K562 (cell line): ENCODE results near the gene PCSK5. TPM values are rescaled to one million over a fixed set of nuclear protein-coding genes. Genes with fewer than 3 reads are reported as not detected.

Experiments
- ATAC-seq: fragments of 200-7000 bp; cut with Tn5 transposase; 3 replicates; pipeline ENCODE4 v1.9.1; 2020; ENCODE audit warnings: moderate library complexity
- BruUV-seq: library from RNA; stranded (reverse); fragments of 400-500 nt; replicated peaks from 2 replicates; lab custom pipeline; 2021; lab: Mats Ljungman, UMichigan
- CTCF ChIA-PET: fragments of 300-600 bp; formaldehyde crosslinking; extraction: SDS; loops from one replicate; lab custom pipeline; 2021; ENCODE audit warnings: low intra/inter-chr PET ratio; lab: Yijun Ruan, JAX
- POLR2A ChIA-PET: fragments of 300-600, 350-650 bp; sonication (Branson Sonifier 250); formaldehyde crosslinking; extraction: SDS; loops from one replicate; lab custom pipeline; 2021; ENCODE audit warnings: antibody characterized with exemption, inconsistent platforms; lab: Yijun Ruan, JAX
- DNase-seq, 4 experiments: peaks; one replicate each; pipeline versions ENCODE4 v3.0.0 to v3.0.0-alpha.2; 2011 to 2018; ENCODE audit warnings: low spot score in 3 of 4, mixed read lengths in 3 of 4; ENCODE audit errors: extremely low read depth in 1 of 4
- FAIRE-seq: peaks from 2 replicates; lab custom pipeline; 2011; peaks lifted over from hg19 to GRCh38; lab: Jason Lieb, UNC
- H2AFZ ChIP-seq: 2 replicates; pipeline ENCODE4 v1.6.0; 2011; ENCODE audit warnings: low read depth, low read length, control low read depth, inconsistent platforms
- H3K27ac ChIP-seq: fragments of 200-600 bp; 3 replicates; pipeline ENCODE4 v1.8.0; 2011; ENCODE audit warnings: low read depth, mild to moderate bottlenecking, control low read depth, inconsistent platforms, low read length, moderate library complexity, mixed read lengths; ENCODE audit errors: extremely low read depth
- H3K27me3 ChIP-seq, 2 experiments: fragments of 300-600 bp in 1 of 2; 2 replicates in 1 of 2; 3 replicates in 1 of 2; pipeline versions ENCODE4 v1.6.0 to v1.8.0; 2011; ENCODE audit warnings: inconsistent platforms in 2 of 2, low read length in 2 of 2, mild to moderate bottlenecking in 1 of 2, mixed read lengths in 1 of 2, moderate library complexity in 1 of 2; ENCODE audit not compliant: control insufficient read depth in 2 of 2, insufficient read depth in 2 of 2
- H3K36me3 ChIP-seq: fragments of 300-600 bp; 3 replicates; pipeline ENCODE4 v1.8.0; 2011; ENCODE audit warnings: mild to moderate bottlenecking, low read length, inconsistent platforms; ENCODE audit not compliant: control insufficient read depth, insufficient read depth
- H3K4me1 ChIP-seq, 2 experiments: fragments of 200-600 bp in 1 of 2; replicated peaks in 1 of 2; 2 replicates in 1 of 2; 3 replicates in 1 of 2; pipeline versions ENCODE4 v1.5.1 to v1.8.0; 2011; ENCODE audit warnings: inconsistent platforms in 2 of 2, low read length in 2 of 2, mild to moderate bottlenecking in 1 of 2, mixed read lengths in 1 of 2, moderate library complexity in 1 of 2; ENCODE audit not compliant: control insufficient read depth in 2 of 2, insufficient read depth in 2 of 2
- H3K4me2 ChIP-seq: 2 replicates; pipeline ENCODE4 v1.6.1; 2011; ENCODE audit warnings: low read length, control low read depth, inconsistent platforms, mixed read lengths; ENCODE audit not compliant: insufficient read depth
- H3K4me3 ChIP-seq: fragments of 200-600 bp; sonication (generic), shearing (Covaris generic); 2 replicates; pipeline ENCODE4 v1.5.1; 2016; ENCODE audit warnings: control low read depth, inconsistent platforms
- H3K79me2 ChIP-seq: fragments of 200-600 bp; 3 replicates; pipeline ENCODE4 v1.8.0; 2011; ENCODE audit warnings: low read length, inconsistent platforms; ENCODE audit not compliant: control insufficient read depth, insufficient read depth
- H3K9ac ChIP-seq, 2 experiments: 2 replicates each; pipeline versions ENCODE4 v1.6.0 to v1.6.1; 2011; ENCODE audit warnings: low read depth in 2 of 2, low read length in 2 of 2, control low read depth in 1 of 2, inconsistent platforms in 1 of 2, mild to moderate bottlenecking in 1 of 2, mixed read lengths in 1 of 2; ENCODE audit not compliant: insufficient read depth in 1 of 2
- H3K9me1 ChIP-seq: one replicate; pipeline ENCODE4 v1.6.0; 2011; ENCODE audit warnings: inconsistent platforms, mild to moderate bottlenecking, low read length, moderate library complexity; ENCODE audit not compliant: control insufficient read depth, insufficient read depth
- H3K9me3 ChIP-seq: replicated peaks from 2 replicates; pipeline ENCODE4 v1.5.1; 2011; ENCODE audit warnings: low read depth, low read length, inconsistent platforms; ENCODE audit not compliant: control insufficient read depth, insufficient read depth
- H4K20me1 ChIP-seq: replicated peaks from 2 replicates; pipeline ENCODE4 v1.6.1; 2011; ENCODE audit warnings: low read length, inconsistent platforms, mixed read lengths; ENCODE audit not compliant: control insufficient read depth, insufficient read depth
- CHD4 ChIP-seq: fragments of 200-600 bp; sonication (generic); IDR thresholded peaks from 3 replicates; pipeline ENCODE4 v1.6.1; 2012; ENCODE audit warnings: low read depth, mild to moderate bottlenecking, mixed read lengths, low read length, inconsistent platforms; ENCODE audit not compliant: insufficient read depth, insufficient replicate concordance, poor library complexity, severe bottlenecking
- CREM ChIP-seq: IDR thresholded peaks from 2 replicates; pipeline ENCODE4 v1.6.1; 2014; ENCODE audit warnings: antibody characterized with exemption, low read depth
- DDX20 ChIP-seq: fragments of 450-650 bp; IDR thresholded peaks from 2 replicates; pipeline ENCODE4 v1.6.1; 2016; ENCODE audit warnings: missing genetic modification characterization, low read depth, mild to moderate bottlenecking, missing compliant biosample characterization, moderate library complexity
- ELF1 ChIP-seq: fragments of 200-800 bp; sonication (Bioruptor generic); IDR thresholded peaks from 2 replicates; pipeline ENCODE4 v1.6.1; 2016; ENCODE audit warnings: missing genetic modification characterization, missing compliant biosample characterization
- FOS ChIP-seq: IDR thresholded peaks from 3 replicates; pipeline ENCODE4 v1.6.1; 2011; ENCODE audit not compliant: insufficient read length; ENCODE audit errors: extremely low read depth
- HEY1 ChIP-seq: fragments of 250-450 bp; sonication (Bioruptor Pico); IDR thresholded peaks from 2 replicates; pipeline ENCODE4 v1.5.0; 2020; ENCODE audit warnings: mild to moderate bottlenecking, moderate library complexity, borderline replicate concordance
- JUNB ChIP-seq: fragments of 450-650 bp; formaldehyde crosslinking; conservative IDR thresholded peaks from 2 replicates; pipeline ENCODE4 v1.4.0; 2020; ENCODE audit warnings: mild to moderate bottlenecking
- L3MBTL2 ChIP-seq: fragments of 450-650 bp; IDR thresholded peaks from 2 replicates; pipeline ENCODE4 v1.6.1; 2016; ENCODE audit warnings: mild to moderate bottlenecking, moderate library complexity
- SMARCC2 ChIP-seq: fragments of 450-650 bp; IDR thresholded peaks from 2 replicates; pipeline ENCODE4 v1.6.1; 2017; ENCODE audit warnings: antibody characterized with exemption, moderate library complexity, mild to moderate bottlenecking, low read depth
- SRSF7 ChIP-seq: fragments of 200-400 bp; formaldehyde crosslinking; optimal IDR thresholded peaks from 2 replicates; pipeline ENCODE3; 2017; ENCODE audit warnings: mild to moderate bottlenecking, low read depth, low read length
- ZNF263 ChIP-seq: sonication (generic); formaldehyde crosslinking; IDR thresholded peaks from 2 replicates; pipeline ENCODE4 v1.8.0; 2022; ENCODE audit warnings: mild to moderate bottlenecking, missing genetic modification reagents, borderline replicate concordance
- WGBS: fragments of 100-300 bp; shearing (Covaris generic); methylation state at CpG from one replicate; pipeline ENCODE4 v1.1.6; 2016; ENCODE audit warnings: low coverage, mixed read lengths; ENCODE audit not compliant: insufficient coverage; ENCODE audit errors: missing lambda C conversion rate; 5-methylcytosine and 5-hydroxymethylcytosine counted together
- in situ Hi-C: fragments of 300-500 bp; cut with MboI; formaldehyde crosslinking; loops from 4 replicates; pipeline ENCODE4 v1.15.0; 2018; ENCODE audit warnings: inconsistent platforms, mixed read lengths
- intact Hi-C: fragments of 100-400 bp; cut with micrococcal nuclease; formaldehyde crosslinking; loops from 2 replicates; pipeline ENCODE4 v1.14.2; 2022
- polyA plus RNA-seq, 8 experiments: library from polyadenylated mRNA; depleted of rRNA in 4 of 8; stranded (reverse) in 5 of 8; unstranded in 3 of 8; fragments of >200 nt; fragmentation: Nextera tagmentation in 2 of 8; fragmentation: Illumina TruSeq in 1 of 8; extraction: Ambion mirVana in 2 of 8; extraction: Trizol in 1 of 8; gene quantifications; 2 replicates each; pipeline versions ENCODE4 v1.2.1 to v1.2.3, GENCODE V29; 2011 to 2014; ENCODE audit warnings: inconsistent platforms in 1 of 8, missing spikeins in 1 of 8
- total RNA-seq, 7 experiments: library from RNA; depleted of rRNA in 6 of 7; stranded (reverse); fragments of >200 nt in 6 of 7; fragmentation: Illumina TruSeq in 2 of 7; extraction: Trizol in 2 of 7; gene quantifications; 2 replicates each; pipeline versions ENCODE4 v1.2.1 to v1.2.3, GENCODE V29; 2011 to 2021; ENCODE audit warnings: low replicate concordance in 1 of 7
- TF ChIP-seq, protein P1 (sequence below): fragments of 250-450 bp; sonication (Bioruptor Pico); IDR thresholded peaks from 2 replicates; pipeline ENCODE4 v1.5.0; 2020; ENCODE audit warnings: mild to moderate bottlenecking, borderline replicate concordance
- TF ChIP-seq, protein P2 (sequence below): sonication (generic); formaldehyde crosslinking; IDR thresholded peaks from 2 replicates; pipeline ENCODE4 v1.8.1; 2023; ENCODE audit warnings: mild to moderate bottlenecking, missing genetic modification reagents
- TF ChIP-seq, protein P3 (sequence below): fragments of 150-350 bp; IDR thresholded peaks from 2 replicates; pipeline ENCODE4 v1.6.1; 2014; ENCODE audit warnings: low read depth, mild to moderate bottlenecking, low read length, borderline replicate concordance
- TF ChIP-seq, protein P4 (sequence below): fragments of 450-650 bp; conservative IDR thresholded peaks from 2 replicates; pipeline ENCODE4 v1.6.1; 2016; ENCODE audit warnings: missing genetic modification characterization, low read depth, mild to moderate bottlenecking, missing compliant biosample characterization, moderate library complexity

PCSK5 gene
- total and polyA plus RNA-seq, 9 of the 15 experiments (the other 6 are each of a cell fraction or from before 2014, with no cell fraction given), result not detected

- no peak for ATAC-seq
- Histone ChIP-seq H3K36me3 (no peaks in the 10 kb centered on the region), H3K27ac (no peak overlapping the region), H3K9me1 (no peaks in the 10 kb centered on the region), H3K79me2 (no peaks in the 10 kb centered on the region), H4K20me1 (no peaks in the 10 kb centered on the region), H3K4me3 (no peak overlapping the region), H3K27me3 (no peaks in the 10 kb centered on the region; a peak in 1 of 5 replicates), H2AFZ (no peak overlapping the region), H3K4me2 (no peak overlapping the region), H3K9ac (no peak overlapping the region), H3K9me3 (no peaks in the 10 kb centered on the region), H3K4me1 (no peaks in the 10 kb centered on the region)
- POLR2A ChIA-PET, result interaction anchor here (0.6 kb wide), 1 partner anchor 10 kb away, joined by 3 read pairs; no protein-coding TSS in a partner anchor
- DNase-seq, result no peak
- 0% methylated on average over 7 of the region's 7 CpGs for WGBS
- CTCF ChIA-PET, result no interaction called here
- intact Hi-C loops (no loop called here), in situ Hi-C loops (no loop called here)
- BruUV-seq, result no TSS peak
- no peak for FAIRE-seq
- TF ChIP-seq HEY1 (CRISPR knock-in tag) (no peak), JUNB (CRISPR knock-in tag) (no peak), ZNF263 (CRISPR knock-in tag) (no peak), SMARCC2 (no peak), FOS (no peak), SRSF7 (no peak), CHD4 (no peak), DDX20 (tag) (no peak), ELF1 (tag) (no peak), CREM (no peak), L3MBTL2 (no peak)
- TF ChIP-seq, protein P1, sequence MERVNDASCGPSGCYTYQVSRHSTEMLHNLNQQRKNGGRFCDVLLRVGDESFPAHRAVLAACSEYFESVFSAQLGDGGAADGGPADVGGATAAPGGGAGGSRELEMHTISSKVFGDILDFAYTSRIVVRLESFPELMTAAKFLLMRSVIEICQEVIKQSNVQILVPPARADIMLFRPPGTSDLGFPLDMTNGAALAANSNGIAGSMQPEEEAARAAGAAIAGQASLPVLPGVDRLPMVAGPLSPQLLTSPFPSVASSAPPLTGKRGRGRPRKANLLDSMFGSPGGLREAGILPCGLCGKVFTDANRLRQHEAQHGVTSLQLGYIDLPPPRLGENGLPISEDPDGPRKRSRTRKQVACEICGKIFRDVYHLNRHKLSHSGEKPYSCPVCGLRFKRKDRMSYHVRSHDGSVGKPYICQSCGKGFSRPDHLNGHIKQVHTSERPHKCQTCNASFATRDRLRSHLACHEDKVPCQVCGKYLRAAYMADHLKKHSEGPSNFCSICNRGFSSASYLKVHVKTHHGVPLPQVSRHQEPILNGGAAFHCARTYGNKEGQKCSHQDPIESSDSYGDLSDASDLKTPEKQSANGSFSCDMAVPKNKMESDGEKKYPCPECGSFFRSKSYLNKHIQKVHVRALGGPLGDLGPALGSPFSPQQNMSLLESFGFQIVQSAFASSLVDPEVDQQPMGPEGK, result no peak
- TF ChIP-seq, protein P2, sequence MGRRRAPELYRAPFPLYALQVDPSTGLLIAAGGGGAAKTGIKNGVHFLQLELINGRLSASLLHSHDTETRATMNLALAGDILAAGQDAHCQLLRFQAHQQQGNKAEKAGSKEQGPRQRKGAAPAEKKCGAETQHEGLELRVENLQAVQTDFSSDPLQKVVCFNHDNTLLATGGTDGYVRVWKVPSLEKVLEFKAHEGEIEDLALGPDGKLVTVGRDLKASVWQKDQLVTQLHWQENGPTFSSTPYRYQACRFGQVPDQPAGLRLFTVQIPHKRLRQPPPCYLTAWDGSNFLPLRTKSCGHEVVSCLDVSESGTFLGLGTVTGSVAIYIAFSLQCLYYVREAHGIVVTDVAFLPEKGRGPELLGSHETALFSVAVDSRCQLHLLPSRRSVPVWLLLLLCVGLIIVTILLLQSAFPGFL, result no peak
- TF ChIP-seq, protein P3, sequence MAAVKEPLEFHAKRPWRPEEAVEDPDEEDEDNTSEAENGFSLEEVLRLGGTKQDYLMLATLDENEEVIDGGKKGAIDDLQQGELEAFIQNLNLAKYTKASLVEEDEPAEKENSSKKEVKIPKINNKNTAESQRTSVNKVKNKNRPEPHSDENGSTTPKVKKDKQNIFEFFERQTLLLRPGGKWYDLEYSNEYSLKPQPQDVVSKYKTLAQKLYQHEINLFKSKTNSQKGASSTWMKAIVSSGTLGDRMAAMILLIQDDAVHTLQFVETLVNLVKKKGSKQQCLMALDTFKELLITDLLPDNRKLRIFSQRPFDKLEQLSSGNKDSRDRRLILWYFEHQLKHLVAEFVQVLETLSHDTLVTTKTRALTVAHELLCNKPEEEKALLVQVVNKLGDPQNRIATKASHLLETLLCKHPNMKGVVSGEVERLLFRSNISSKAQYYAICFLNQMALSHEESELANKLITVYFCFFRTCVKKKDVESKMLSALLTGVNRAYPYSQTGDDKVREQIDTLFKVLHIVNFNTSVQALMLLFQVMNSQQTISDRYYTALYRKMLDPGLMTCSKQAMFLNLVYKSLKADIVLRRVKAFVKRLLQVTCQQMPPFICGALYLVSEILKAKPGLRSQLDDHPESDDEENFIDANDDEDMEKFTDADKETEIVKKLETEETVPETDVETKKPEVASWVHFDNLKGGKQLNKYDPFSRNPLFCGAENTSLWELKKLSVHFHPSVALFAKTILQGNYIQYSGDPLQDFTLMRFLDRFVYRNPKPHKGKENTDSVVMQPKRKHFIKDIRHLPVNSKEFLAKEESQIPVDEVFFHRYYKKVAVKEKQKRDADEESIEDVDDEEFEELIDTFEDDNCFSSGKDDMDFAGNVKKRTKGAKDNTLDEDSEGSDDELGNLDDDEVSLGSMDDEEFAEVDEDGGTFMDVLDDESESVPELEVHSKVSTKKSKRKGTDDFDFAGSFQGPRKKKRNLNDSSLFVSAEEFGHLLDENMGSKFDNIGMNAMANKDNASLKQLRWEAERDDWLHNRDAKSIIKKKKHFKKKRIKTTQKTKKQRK, result no peak
- TF ChIP-seq, protein P4, sequence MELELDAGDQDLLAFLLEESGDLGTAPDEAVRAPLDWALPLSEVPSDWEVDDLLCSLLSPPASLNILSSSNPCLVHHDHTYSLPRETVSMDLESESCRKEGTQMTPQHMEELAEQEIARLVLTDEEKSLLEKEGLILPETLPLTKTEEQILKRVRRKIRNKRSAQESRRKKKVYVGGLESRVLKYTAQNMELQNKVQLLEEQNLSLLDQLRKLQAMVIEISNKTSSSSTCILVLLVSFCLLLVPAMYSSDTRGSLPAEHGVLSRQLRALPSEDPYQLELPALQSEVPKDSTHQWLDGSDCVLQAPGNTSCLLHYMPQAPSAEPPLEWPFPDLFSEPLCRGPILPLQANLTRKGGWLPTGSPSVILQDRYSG (tag), result no peak
Measured at GRCh38 chr9:76257311-76257710, 366.8 kb downstream of the PCSK5 start.
